ENCODE data around the gene ATG3. TPM values are rescaled to one million over a fixed set of nuclear protein-coding genes. Genes with fewer than 3 reads are reported as not detected.

ATG3 gene
- total RNA-seq, 4 donors from 2014 or later: 52.0 to 86.3 (median 56.4) TPM

DNA sequence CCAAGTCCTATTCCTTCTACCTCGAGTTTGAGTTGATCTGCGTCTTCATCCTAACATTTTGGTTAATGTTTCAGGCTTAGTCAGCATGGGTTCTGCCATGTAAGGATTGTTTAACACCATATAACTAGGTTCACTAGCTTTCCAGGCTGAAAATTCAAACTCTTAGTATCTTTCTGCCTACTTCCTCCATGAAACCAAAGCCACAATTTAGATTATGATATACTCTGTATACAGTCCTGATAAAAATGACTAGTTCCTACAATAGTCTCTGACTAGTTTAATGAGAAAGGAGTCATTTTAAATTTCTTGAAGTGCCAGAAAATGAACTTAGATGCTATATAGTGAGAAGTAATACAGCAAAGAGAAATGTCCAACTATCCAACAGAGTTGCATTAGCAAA lies 55.9 kb downstream of the ATG3 start:
- Histone ChIP-seq H3K36me3 (no peaks in the 10 kb centered on the region), H3K4me1 (no peaks in the 10 kb centered on the region), H3K27me3 (no peaks in the 10 kb centered on the region), H3K4me3 (no peak overlapping the region), H3K27ac (no peak overlapping the region), H3K9me3 (no peaks in the 10 kb centered on the region)
- no peak for DNase-seq
- TF ChIP-seq, protein P1, sequence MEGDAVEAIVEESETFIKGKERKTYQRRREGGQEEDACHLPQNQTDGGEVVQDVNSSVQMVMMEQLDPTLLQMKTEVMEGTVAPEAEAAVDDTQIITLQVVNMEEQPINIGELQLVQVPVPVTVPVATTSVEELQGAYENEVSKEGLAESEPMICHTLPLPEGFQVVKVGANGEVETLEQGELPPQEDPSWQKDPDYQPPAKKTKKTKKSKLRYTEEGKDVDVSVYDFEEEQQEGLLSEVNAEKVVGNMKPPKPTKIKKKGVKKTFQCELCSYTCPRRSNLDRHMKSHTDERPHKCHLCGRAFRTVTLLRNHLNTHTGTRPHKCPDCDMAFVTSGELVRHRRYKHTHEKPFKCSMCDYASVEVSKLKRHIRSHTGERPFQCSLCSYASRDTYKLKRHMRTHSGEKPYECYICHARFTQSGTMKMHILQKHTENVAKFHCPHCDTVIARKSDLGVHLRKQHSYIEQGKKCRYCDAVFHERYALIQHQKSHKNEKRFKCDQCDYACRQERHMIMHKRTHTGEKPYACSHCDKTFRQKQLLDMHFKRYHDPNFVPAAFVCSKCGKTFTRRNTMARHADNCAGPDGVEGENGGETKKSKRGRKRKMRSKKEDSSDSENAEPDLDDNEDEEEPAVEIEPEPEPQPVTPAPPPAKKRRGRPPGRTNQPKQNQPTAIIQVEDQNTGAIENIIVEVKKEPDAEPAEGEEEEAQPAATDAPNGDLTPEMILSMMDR (IDR thresholded peaks at IDR 0.05): no peak
- TF ChIP-seq POLR2A (IDR thresholded peaks at IDR 0.05): no peak

DNA sequence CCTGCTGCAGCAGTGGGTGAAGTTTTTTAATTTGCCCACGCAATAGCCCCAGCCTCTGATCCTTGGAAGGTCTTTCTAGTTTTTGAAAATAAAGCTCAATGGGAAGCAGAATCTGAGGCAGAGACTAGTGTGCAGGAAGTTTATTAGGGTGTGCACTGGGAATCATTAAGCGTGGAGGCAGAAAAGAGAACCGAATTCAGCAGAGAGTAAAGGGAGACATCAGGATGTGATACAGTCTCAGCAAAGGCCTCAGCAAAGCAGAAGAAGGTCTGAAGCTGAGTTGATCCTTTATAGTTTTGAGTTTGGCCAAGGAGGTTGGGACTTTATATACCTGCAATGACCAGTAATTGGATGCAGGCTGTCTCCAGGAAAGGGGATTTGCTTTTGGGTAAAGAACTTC lies 57.6 kb downstream of the ATG3 start:
- Histone ChIP-seq H3K4me3 (no peak overlapping the region), H3K9me3 (no peaks in the 10 kb centered on the region), H3K36me3 (no peaks in the 10 kb centered on the region), H3K27ac (peak overlapping the region in 1 of 4 donors; percentile 42), H3K27me3 (no peaks in the 10 kb centered on the region), H3K4me1 (no peaks in the 10 kb centered on the region)
- no peak for DNase-seq
- TF ChIP-seq, protein P1 (IDR thresholded peaks at IDR 0.05): no peak
- no peak for TF ChIP-seq POLR2A (IDR thresholded peaks at IDR 0.05)

DNA sequence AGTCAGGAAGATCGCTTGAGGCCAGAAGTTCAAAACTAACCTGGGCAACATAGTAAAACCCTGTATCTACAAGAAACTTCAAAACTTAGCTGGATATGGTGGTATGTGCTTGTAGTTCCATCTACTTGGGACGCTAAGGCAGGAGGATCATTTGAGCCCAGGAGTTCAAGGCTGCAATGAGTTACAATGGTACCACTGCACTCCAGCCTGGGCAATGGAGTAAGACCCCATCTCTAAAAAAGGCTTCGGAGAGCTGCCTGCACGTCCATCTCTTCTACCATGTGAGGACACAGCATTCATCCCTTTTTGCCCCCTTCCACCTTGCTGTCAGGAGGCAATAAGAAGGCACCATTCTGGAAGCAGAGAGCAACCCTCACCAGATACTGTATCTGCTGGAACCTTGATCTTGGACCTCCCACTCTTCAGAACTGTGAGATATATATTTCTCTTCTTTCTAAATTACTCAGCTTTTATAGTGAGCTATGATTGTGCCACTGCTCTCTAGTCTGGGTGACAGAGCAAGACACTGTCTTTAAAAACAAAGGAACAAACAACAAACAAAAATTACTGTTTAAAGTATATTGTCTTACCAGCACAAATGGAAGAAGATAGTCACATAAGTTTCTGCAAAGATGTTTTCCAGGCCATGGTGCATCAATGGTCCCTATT lies 58.3 kb downstream of the ATG3 start:
- Histone ChIP-seq H3K4me1 (no peaks in the 10 kb centered on the region), H3K27me3 (no peaks in the 10 kb centered on the region), H3K4me3 (no peak overlapping the region), H3K36me3 (no peaks in the 10 kb centered on the region), H3K27ac (peak overlapping the region in 1 of 4 donors; percentile 42), H3K9me3 (no peaks in the 10 kb centered on the region)
- TF ChIP-seq POLR2A (IDR thresholded peaks at IDR 0.05): no peak
- TF ChIP-seq, protein P1 (IDR thresholded peaks at IDR 0.05): no peak
- no peak for DNase-seq

DNA sequence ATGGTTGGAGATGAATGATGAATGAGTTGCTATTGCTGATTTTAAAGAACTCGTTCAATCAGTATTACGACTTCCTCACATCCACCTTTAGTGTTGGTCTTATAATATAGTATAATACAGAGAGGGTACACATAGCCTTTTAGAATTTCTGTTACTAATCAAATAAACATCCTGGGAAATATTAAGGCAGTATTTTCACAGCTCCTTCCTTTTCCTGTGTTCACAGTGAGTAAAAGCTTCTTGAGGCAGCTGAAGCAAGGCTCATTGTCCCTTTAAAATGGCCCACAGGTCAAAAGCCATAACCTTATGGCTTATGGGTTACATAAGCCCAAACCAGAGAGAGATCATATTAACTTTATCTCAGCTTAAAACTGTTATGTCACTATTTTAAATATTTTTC lies 61.1 kb downstream of the ATG3 start:
- Histone ChIP-seq H3K9me3 (no peaks in the 10 kb centered on the region), H3K27me3 (no peaks in the 10 kb centered on the region)
- no peak for TF ChIP-seq POLR2A (IDR thresholded peaks at IDR 0.05)
- TF ChIP-seq, protein P1 (IDR thresholded peaks at IDR 0.05): no peak

DNA sequence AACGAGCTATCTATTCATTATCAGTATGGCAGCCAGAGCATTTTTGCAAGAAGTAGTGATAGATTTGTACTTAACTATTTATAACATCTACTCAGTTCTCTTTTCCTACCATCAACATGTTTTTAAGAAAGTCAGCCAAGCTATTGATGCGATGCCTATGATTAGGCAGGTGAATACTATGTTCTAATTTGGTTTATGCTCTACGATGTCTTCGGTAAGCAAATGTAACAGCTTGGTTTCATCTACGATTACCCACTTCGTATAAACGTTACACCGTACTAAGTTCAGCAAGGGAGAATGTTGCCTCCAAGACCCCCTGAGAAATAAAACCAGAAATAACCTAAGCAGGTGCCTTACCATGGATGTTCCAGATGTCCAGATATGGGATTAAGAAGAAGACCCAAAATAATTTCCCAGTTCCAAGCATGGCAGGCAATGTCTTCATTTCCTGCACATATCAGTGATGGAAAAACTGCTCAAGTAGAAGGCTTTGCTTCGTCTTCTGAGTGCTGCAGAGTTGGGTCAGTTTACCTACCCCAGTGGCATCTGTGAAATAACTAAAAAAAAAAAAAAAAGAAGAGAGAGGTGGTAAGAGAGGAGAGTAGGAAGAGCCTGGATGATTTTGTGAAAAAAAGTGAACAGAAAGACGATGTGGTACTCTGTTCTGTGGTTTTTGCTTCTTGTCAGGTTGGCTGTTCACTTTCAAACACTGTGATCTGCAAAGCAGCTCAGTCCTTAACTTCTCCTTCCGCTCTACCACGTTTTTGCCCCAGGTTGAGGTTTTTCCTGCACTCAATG lies 62.6 kb downstream of the ATG3 start, which contains the start of gene BTLA:
Gene BTLA (minus strand): TSS at position 559 of the 798 bp plus-strand sequence. CDS start 114 bp downstream, at position 445.
- Histone ChIP-seq H3K27me3 (no peaks in the 10 kb centered on the region), H3K4me1 (no peaks in the 10 kb centered on the region), H3K36me3 (no peaks in the 10 kb centered on the region), H3K9me3 (no peaks in the 10 kb centered on the region), H3K27ac (peak within 1 kb of the TSS in 3 of 4 donors; percentile 20 to 75 (median 32)), H3K4me3 (peak within 1 kb of the TSS; percentile 17 to 44 (median 34))
- peak in 2 of 3 donors; percentile 47 to 59 for DNase-seq
- TF ChIP-seq, protein P1 (IDR thresholded peaks at IDR 0.05): no peak
- no peak for TF ChIP-seq POLR2A (IDR thresholded peaks at IDR 0.05)

More for the DNA sequence above, 61.1 kb downstream of the ATG3 start:
- peak overlapping the region in 1 of 4 donors; percentile 75 for H3K27ac ChIP-seq
- H3K4me3 ChIP-seq: no peak overlapping the region
- H3K4me1 ChIP-seq: no peaks in the 10 kb centered on the region
- no peak for DNase-seq
- H3K36me3 ChIP-seq: no peaks in the 10 kb centered on the region
